Sigmoid colon (tissue), 4 donors: Measurements from ENCODE around the gene KIF13A.

ENCODE experiments used
- EP300 ChIP-seq, 4 donors: sonication (generic); formaldehyde crosslinking; IDR thresholded peaks; one replicate each; pipeline ENCODE4 v1.6.1; 2017; ENCODE audit warnings: antibody characterized with exemption in 4 of 4
- POLR2A ChIP-seq, 2 donors: fragments of 450-650 bp; IDR thresholded peaks; one replicate each; pipeline ENCODE4 v1.6.1; 2016; ENCODE audit warnings: antibody characterized with exemption in 2 of 2, mild to moderate bottlenecking in 2 of 2, moderate library complexity in 2 of 2
- POLR2AphosphoS5 ChIP-seq, 4 donors: sonication (generic); formaldehyde crosslinking; IDR thresholded peaks; one replicate each; pipeline ENCODE4 v1.6.1; 2017; ENCODE audit warnings: antibody characterized with exemption in 4 of 4
- TF ChIP-seq, protein P1 (sequence below), 4 experiments: fragments of 450-650 bp in 3 of 4; fragments of 200-600 bp in 1 of 4; IDR thresholded peaks; one replicate each; pipeline ENCODE4 v1.5.1; 2016 to 2019; ENCODE audit warnings: antibody characterized with exemption in 4 of 4, mild to moderate bottlenecking in 3 of 4, moderate library complexity in 2 of 4

GRCh38 chr6:18019539-18020534 lies 32.4 kb upstream of the KIF13A start:
- TF ChIP-seq, protein P1, sequence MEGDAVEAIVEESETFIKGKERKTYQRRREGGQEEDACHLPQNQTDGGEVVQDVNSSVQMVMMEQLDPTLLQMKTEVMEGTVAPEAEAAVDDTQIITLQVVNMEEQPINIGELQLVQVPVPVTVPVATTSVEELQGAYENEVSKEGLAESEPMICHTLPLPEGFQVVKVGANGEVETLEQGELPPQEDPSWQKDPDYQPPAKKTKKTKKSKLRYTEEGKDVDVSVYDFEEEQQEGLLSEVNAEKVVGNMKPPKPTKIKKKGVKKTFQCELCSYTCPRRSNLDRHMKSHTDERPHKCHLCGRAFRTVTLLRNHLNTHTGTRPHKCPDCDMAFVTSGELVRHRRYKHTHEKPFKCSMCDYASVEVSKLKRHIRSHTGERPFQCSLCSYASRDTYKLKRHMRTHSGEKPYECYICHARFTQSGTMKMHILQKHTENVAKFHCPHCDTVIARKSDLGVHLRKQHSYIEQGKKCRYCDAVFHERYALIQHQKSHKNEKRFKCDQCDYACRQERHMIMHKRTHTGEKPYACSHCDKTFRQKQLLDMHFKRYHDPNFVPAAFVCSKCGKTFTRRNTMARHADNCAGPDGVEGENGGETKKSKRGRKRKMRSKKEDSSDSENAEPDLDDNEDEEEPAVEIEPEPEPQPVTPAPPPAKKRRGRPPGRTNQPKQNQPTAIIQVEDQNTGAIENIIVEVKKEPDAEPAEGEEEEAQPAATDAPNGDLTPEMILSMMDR (IDR thresholded peaks at IDR 0.05) = no peak
- TF ChIP-seq POLR2A (IDR thresholded peaks at IDR 0.05) (no peak), POLR2AphosphoS5 (IDR thresholded peaks at IDR 0.05) (no peak), EP300 (IDR thresholded peaks at IDR 0.05) (no peak)
